HepG2 (cell line): ENCODE data around the gene NDUFB11. TPM values are rescaled to one million over a fixed set of nuclear protein-coding genes. Genes with fewer than 3 reads are reported as not detected.

ENCODE experiments used
- ATAC-seq: fragments of 200-7000 bp; cut with Tn5 transposase; 3 replicates; pipeline ENCODE4 v1.9.1; 2020; ENCODE audit warnings: mild to moderate bottlenecking, moderate library complexity
- BruUV-seq: library from RNA; stranded (reverse); fragments of 400-500 nt; replicated peaks from 2 replicates; lab custom pipeline; 2021; lab: Mats Ljungman, UMichigan
- CTCF ChIA-PET: fragments of 300-600 bp; formaldehyde crosslinking; extraction: SDS; loops from one replicate; lab custom pipeline; 2021; ENCODE audit warnings: low total read pairs, inconsistent platforms, low intra/inter-chr PET ratio; lab: Yijun Ruan, JAX
- POLR2A ChIA-PET: fragments of 350-600 bp; sonication (Branson Sonifier 250); formaldehyde crosslinking; loops from one replicate; lab custom pipeline; 2020; ENCODE audit warnings: antibody characterized with exemption, inconsistent platforms; lab: Yijun Ruan, JAX
- DNase-seq: peaks from one replicate; pipeline ENCODE4 v3.0.0-alpha.2; 2015; ENCODE audit warnings: low spot score
- FAIRE-seq: peaks from 3 replicates; lab custom pipeline; 2011; peaks lifted over from hg19 to GRCh38; lab: Jason Lieb, UNC
- H2AFZ ChIP-seq: one replicate; pipeline ENCODE4 v1.6.1; 2011; ENCODE audit warnings: low read length, inconsistent platforms
- H3K27ac ChIP-seq: fragments of 300-600 bp; 3 replicates; pipeline ENCODE4 v1.8.0; 2011; ENCODE audit warnings: mixed run types, mild to moderate bottlenecking, mixed read lengths, low read length, inconsistent platforms; ENCODE audit not compliant: insufficient read depth; ENCODE audit errors: extremely low read length
- H3K27me3 ChIP-seq, 2 experiments: fragments of 200-600 bp in 1 of 2; 2 replicates in 1 of 2; 3 replicates in 1 of 2; pipeline versions ENCODE4 v1.6.0 to v1.8.0; 2011; ENCODE audit warnings: low read length in 2 of 2, mild to moderate bottlenecking in 2 of 2, moderate library complexity in 2 of 2, inconsistent platforms in 1 of 2; ENCODE audit not compliant: insufficient read depth in 2 of 2, control insufficient read depth in 1 of 2
- H3K36me3 ChIP-seq, 2 experiments: fragments of 200-600 bp in 1 of 2; replicated peaks in 1 of 2; 2 replicates in 1 of 2; 3 replicates in 1 of 2; pipeline versions ENCODE4 v1.5.1 to v1.8.0; 2011; ENCODE audit warnings: low read length in 2 of 2, inconsistent platforms in 1 of 2; ENCODE audit not compliant: insufficient read depth in 2 of 2, control insufficient read depth in 1 of 2
- H3K4me1 ChIP-seq: 2 replicates; pipeline ENCODE4 v1.5.1; 2012; ENCODE audit warnings: low read length, inconsistent platforms; ENCODE audit not compliant: insufficient read depth
- H3K4me2 ChIP-seq: 2 replicates; pipeline ENCODE4 v1.6.0; 2011; ENCODE audit warnings: low read depth, low read length, inconsistent platforms
- H3K4me3 ChIP-seq, 3 experiments: fragments of 200-600 bp in 1 of 3; sonication (generic), shearing (Covaris generic) in 1 of 3; replicated peaks in 1 of 3; 2 replicates each; pipeline ENCODE4 v1.5.1; 2011 to 2016; ENCODE audit warnings: low read length in 3 of 3, inconsistent platforms in 2 of 3, low read depth in 2 of 3, mild to moderate bottlenecking in 2 of 3, control low read depth in 1 of 3, mixed read lengths in 1 of 3; ENCODE audit not compliant: insufficient read depth in 1 of 3
- H3K79me2 ChIP-seq: one replicate; pipeline ENCODE4 v1.6.1; 2011; ENCODE audit warnings: low read length, inconsistent platforms; ENCODE audit not compliant: insufficient read depth
- H3K9ac ChIP-seq: 2 replicates; pipeline ENCODE4 v1.6.0; 2011; ENCODE audit warnings: mild to moderate bottlenecking, low read depth, low read length, inconsistent platforms; ENCODE audit not compliant: insufficient read depth
- H3K9me3 ChIP-seq: 2 replicates; pipeline ENCODE4 v1.5.1; 2012; ENCODE audit warnings: mild to moderate bottlenecking, low read length
- H4K20me1 ChIP-seq: 2 replicates; pipeline ENCODE4 v1.6.0; 2011; ENCODE audit warnings: inconsistent platforms, mild to moderate bottlenecking, low read length, moderate library complexity; ENCODE audit not compliant: insufficient read depth
- KLF15 ChIP-seq: sonication (generic); formaldehyde crosslinking; IDR thresholded peaks from 2 replicates; pipeline ENCODE4 v1.8.1; 2023; ENCODE audit warnings: borderline replicate concordance, mild to moderate bottlenecking, inconsistent platforms, missing genetic modification reagents, mixed read lengths
- MXD3 ChIP-seq: IDR thresholded peaks from 2 replicates; pipeline ENCODE4 v1.6.1; 2016; ENCODE audit warnings: mild to moderate bottlenecking, missing biosample characterization, missing genetic modification reagents
- SIX4 ChIP-seq: sonication (generic); formaldehyde crosslinking; IDR thresholded peaks from 2 replicates; pipeline ENCODE4 v1.4.0; 2020; ENCODE audit warnings: missing genetic modification reagents
- SP2 ChIP-seq: sonication (generic); formaldehyde crosslinking; IDR thresholded peaks from 2 replicates; pipeline ENCODE4 v1.5.1; 2020; ENCODE audit warnings: mild to moderate bottlenecking, missing genetic modification reagents
- TBX2 ChIP-seq: sonication (generic); formaldehyde crosslinking; IDR thresholded peaks from 2 replicates; pipeline ENCODE4 v1.5.0; 2020; ENCODE audit warnings: missing genetic modification reagents, mild to moderate bottlenecking, borderline replicate concordance
- ZNF10 ChIP-seq: sonication (generic); formaldehyde crosslinking; IDR thresholded peaks from 2 replicates; pipeline ENCODE4 v1.4.0; 2020; ENCODE audit warnings: mild to moderate bottlenecking, low read depth, missing genetic modification reagents, borderline replicate concordance
- WGBS: methylation state at CpG from one replicate; pipeline ENCODE4 v1.1.6; 2017; ENCODE audit warnings: low lambda C conversion rate; 5-methylcytosine and 5-hydroxymethylcytosine counted together
- in situ Hi-C: cut with HindIII; loops from 2 replicates; pipeline ENCODE4 v1.10.0; 2017; ENCODE audit warnings: low pct_unique_long_range_greater_than_20kb; ENCODE audit not compliant: extremely low pct_ligation_motif_present
- intact Hi-C: fragments of 100-400 bp; cut with micrococcal nuclease; formaldehyde crosslinking; loops from one replicate; pipeline ENCODE4 v1.10.0; 2022; ENCODE audit not compliant: unreplicated experiment
- polyA plus RNA-seq, 8 experiments: library from polyadenylated mRNA; depleted of rRNA in 3 of 8; stranded (reverse) in 7 of 8; unstranded in 1 of 8; fragments of >200 nt; fragmentation: Illumina TruSeq in 4 of 8; extraction: Trizol in 4 of 8; gene quantifications; 2 replicates each; pipeline versions ENCODE4 v1.2.1 to v1.2.3, GENCODE V29; 2011 to 2016; ENCODE audit warnings: low read depth in 4 of 8, missing spikeins in 1 of 8, mixed read lengths in 1 of 8; ENCODE audit not compliant: insufficient read depth in 1 of 8
- total RNA-seq, 5 experiments: library from RNA; depleted of rRNA; stranded (reverse); fragments of >200 nt; fragmentation: Illumina TruSeq; extraction: Trizol; gene quantifications; 2 replicates each; pipeline ENCODE4 v1.2.3, GENCODE V29; 2016; ENCODE audit warnings: low read depth in 1 of 5
- TF ChIP-seq, protein P1 (sequence below): sonication (generic); formaldehyde crosslinking; IDR thresholded peaks from 2 replicates; pipeline ENCODE4 v1.5.0; 2020; ENCODE audit warnings: mild to moderate bottlenecking, missing genetic modification reagents, borderline replicate concordance

Gene NDUFB11
- total and polyA plus RNA-seq, 2 of the 13 experiments (the other 11 are each of a cell fraction or from before 2014, with no cell fraction given), result 46.6 to 100 TPM

GRCh38 chrX:47191806-47192401, 47.4 kb upstream of the NDUFB11 start:
- DNase-seq (no peak), FAIRE-seq (no peak), ATAC-seq (no peak)
- no peak for TF ChIP-seq MXD3 (CRISPR knock-in tag)
- TF ChIP-seq, protein P1, sequence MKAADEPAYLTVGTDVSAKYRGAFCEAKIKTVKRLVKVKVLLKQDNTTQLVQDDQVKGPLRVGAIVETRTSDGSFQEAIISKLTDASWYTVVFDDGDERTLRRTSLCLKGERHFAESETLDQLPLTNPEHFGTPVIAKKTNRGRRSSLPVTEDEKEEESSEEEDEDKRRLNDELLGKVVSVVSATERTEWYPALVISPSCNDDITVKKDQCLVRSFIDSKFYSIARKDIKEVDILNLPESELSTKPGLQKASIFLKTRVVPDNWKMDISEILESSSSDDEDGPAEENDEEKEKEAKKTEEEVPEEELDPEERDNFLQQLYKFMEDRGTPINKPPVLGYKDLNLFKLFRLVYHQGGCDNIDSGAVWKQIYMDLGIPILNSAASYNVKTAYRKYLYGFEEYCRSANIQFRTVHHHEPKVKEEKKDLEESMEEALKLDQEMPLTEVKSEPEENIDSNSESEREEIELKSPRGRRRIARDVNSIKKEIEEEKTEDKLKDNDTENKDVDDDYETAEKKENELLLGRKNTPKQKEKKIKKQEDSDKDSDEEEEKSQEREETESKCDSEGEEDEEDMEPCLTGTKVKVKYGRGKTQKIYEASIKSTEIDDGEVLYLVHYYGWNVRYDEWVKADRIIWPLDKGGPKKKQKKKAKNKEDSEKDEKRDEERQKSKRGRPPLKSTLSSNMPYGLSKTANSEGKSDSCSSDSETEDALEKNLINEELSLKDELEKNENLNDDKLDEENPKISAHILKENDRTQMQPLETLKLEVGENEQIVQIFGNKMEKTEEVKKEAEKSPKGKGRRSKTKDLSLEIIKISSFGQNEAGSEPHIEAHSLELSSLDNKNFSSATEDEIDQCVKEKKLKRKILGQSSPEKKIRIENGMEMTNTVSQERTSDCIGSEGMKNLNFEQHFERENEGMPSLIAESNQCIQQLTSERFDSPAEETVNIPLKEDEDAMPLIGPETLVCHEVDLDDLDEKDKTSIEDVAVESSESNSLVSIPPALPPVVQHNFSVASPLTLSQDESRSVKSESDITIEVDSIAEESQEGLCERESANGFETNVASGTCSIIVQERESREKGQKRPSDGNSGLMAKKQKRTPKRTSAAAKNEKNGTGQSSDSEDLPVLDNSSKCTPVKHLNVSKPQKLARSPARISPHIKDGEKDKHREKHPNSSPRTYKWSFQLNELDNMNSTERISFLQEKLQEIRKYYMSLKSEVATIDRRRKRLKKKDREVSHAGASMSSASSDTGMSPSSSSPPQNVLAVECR (CRISPR knock-in tag), result no peak
- TF ChIP-seq KLF15, result no peak
- TF ChIP-seq ZNF10 (CRISPR knock-in tag), result no peak
- TF ChIP-seq TBX2 (CRISPR knock-in tag), result no peak
- no peak for TF ChIP-seq SIX4 (CRISPR knock-in tag)
- TF ChIP-seq SP2, result no peak
- H3K36me3 ChIP-seq, result no peaks in the 10 kb centered on the region
- peak overlapping the region; percentile 82 for H3K4me2 ChIP-seq
- 67% methylated on average over 15 of the region's 16 CpGs for WGBS
- peak overlapping the region; percentile 62; the same call in 1 of the 2 replicates for H3K9ac ChIP-seq
- no peaks in the 10 kb centered on the region; the same call in 1 of the 2 replicates for H4K20me1 ChIP-seq
- H3K9me3 ChIP-seq, result no peaks in the 10 kb centered on the region
- ChIA-PET POLR2A (interaction anchor here (1.6 to 2.8 kb wide), 4 partner anchors 26 to 191 kb away, joined by 4 to 17 read pairs (median 11); partner anchors contain the start of genes NDUFB11, RBM10 and USP11), CTCF (no interaction called here)
- no peaks in the 10 kb centered on the region; a peak in 1 of 5 replicates for H3K27me3 ChIP-seq
- H3K4me3 ChIP-seq, result peak overlapping the region; percentile 60 to 71 (median 66)
- H2AFZ ChIP-seq, result no peak overlapping the region
- peaks cover 39% of the 10 kb centered on the region for H3K4me1 ChIP-seq
- H3K79me2 ChIP-seq, result peaks cover 29% of the 10 kb centered on the region
- no TSS peak for BruUV-seq
- intact Hi-C loops (loop anchor here (2.0 kb wide), 1 partner anchor 121 kb away; no protein-coding TSS in a partner anchor), in situ Hi-C loops (loop anchor here (5.0 kb wide), 2 partner anchors 195 to 330 kb away; no protein-coding TSS in a partner anchor)
- no peak overlapping the region for H3K27ac ChIP-seq
